Spleen (tissue), 7 donors: ENCODE data around the gene PACRG.

ENCODE experiments used
- POLR2A ChIP-seq, 3 donors: fragments of 450-650 bp; IDR thresholded peaks; one replicate each; pipeline ENCODE4 v1.5.1; 2017; ENCODE audit warnings: antibody characterized with exemption in 3 of 3, mild to moderate bottlenecking in 1 of 3
- POLR2AphosphoS5 ChIP-seq, 3 donors: sonication (generic); formaldehyde crosslinking; IDR thresholded peaks; one replicate each; pipeline ENCODE4 v1.5.1; 2017; ENCODE audit warnings: antibody characterized with exemption in 3 of 3
- TF ChIP-seq, protein P1 (sequence below), 11 experiments: fragments of 200-600 bp in 7 of 11; fragments of 450-650 bp in 4 of 11; sonication (generic) in 4 of 11; IDR thresholded peaks in 8 of 11; conservative IDR thresholded peaks in 3 of 11; 1 replicate in 7 of 11; 2 replicates in 4 of 11; pipeline versions ENCODE4 v1.4.0 to v1.8.0; 2016 to 2021; ENCODE audit warnings: antibody characterized with exemption in 11 of 11, inconsistent platforms in 4 of 11, mild to moderate bottlenecking in 1 of 11
- donor health status: DM: no; HTN: no; CAD: no; lungs with moderate emphysema.
- donor health status: DM: no; HTN: no; CAD: no.
- donor health status: DM: no; HTN: no; CAD: no.

DNA sequence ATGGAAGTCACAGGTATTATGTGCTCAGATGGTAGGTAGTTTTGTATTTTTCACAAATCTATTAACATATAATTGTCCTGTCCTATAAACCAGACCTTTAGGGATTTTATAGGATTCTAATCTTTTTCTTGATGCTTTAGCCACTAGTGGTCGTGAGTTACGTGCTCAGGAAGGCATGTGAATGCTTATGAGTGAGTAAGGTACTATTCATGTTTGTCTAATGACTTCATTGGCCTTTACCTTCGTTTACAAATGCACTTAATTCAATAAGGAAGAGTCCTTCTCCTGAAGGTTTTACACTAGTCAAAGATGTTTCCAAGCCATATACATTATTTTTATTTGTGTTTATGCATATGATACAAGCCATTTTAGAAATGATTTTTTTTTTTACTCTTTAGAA is 23.0 kb downstream of the PACRG start:
- TF ChIP-seq, protein P1, sequence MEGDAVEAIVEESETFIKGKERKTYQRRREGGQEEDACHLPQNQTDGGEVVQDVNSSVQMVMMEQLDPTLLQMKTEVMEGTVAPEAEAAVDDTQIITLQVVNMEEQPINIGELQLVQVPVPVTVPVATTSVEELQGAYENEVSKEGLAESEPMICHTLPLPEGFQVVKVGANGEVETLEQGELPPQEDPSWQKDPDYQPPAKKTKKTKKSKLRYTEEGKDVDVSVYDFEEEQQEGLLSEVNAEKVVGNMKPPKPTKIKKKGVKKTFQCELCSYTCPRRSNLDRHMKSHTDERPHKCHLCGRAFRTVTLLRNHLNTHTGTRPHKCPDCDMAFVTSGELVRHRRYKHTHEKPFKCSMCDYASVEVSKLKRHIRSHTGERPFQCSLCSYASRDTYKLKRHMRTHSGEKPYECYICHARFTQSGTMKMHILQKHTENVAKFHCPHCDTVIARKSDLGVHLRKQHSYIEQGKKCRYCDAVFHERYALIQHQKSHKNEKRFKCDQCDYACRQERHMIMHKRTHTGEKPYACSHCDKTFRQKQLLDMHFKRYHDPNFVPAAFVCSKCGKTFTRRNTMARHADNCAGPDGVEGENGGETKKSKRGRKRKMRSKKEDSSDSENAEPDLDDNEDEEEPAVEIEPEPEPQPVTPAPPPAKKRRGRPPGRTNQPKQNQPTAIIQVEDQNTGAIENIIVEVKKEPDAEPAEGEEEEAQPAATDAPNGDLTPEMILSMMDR (IDR thresholded peaks at IDR 0.05 in 8 of 11, conservative IDR thresholded peaks at IDR 0.05 in 3 of 11), result no peak
- no peak for TF ChIP-seq POLR2AphosphoS5 (IDR thresholded peaks at IDR 0.05)
- TF ChIP-seq POLR2A (IDR thresholded peaks at IDR 0.05), result no peak
